Measurements from ENCODE around the gene TTLL10. TPM values are rescaled to one million over a fixed set of nuclear protein-coding genes. Genes with fewer than 3 reads are reported as not detected.

Gene TTLL10
- total RNA-seq, 1 donor from 2014 or later: not detected

GRCh38 chr1:1242461-1243265, 69.0 kb downstream of the TTLL10 start:
- Histone ChIP-seq H3K4me3 (no peak overlapping the region), H3K9me3 (no peaks in the 10 kb centered on the region), H3K4me1 (peaks cover 30% of the 10 kb centered on the region), H3K36me3 (no peaks in the 10 kb centered on the region), H3K27me3 (peaks cover 7% of the 10 kb centered on the region), H3K27ac (no peak overlapping the region)
- TF ChIP-seq CTCF (IDR thresholded peaks at IDR 0.05) (no peak), POLR2A (IDR thresholded peaks at IDR 0.05) (no peak), POLR2AphosphoS5 (IDR thresholded peaks at IDR 0.05; ENCODE audit: insufficient read depth in 1 of 2, low read depth in 1 of 2) (no peak)
- no peak for DNase-seq (ENCODE audit: extremely low spot score in 2 of 2)
- intact Hi-C loops (cut with DNase I): no loop called here

- TF ChIP-seq CTCF (IDR thresholded peaks at IDR 0.05) (no peak), POLR2AphosphoS5 (IDR thresholded peaks at IDR 0.05; ENCODE audit: insufficient read depth in 1 of 2, low read depth in 1 of 2) (no peak), POLR2A (IDR thresholded peaks at IDR 0.05) (no peak)
- Histone ChIP-seq H3K9me3 (no peaks in the 10 kb centered on the region), H3K27ac (no peak overlapping the region), H3K4me3 (no peak overlapping the region), H3K36me3 (no peaks in the 10 kb centered on the region), H3K4me1 (peaks cover 24% of the 10 kb centered on the region), H3K27me3 (peaks cover 4% of the 10 kb centered on the region)
- intact Hi-C loops (cut with DNase I): no loop called here
- DNase-seq (ENCODE audit: extremely low spot score in 2 of 2): no peak
These were observed 69.6 kb downstream of the TTLL10 start for GRCh38 chr1:1243266-1243660.

- no peaks in the 10 kb centered on the region for H3K9me3 ChIP-seq
- no peak for TF ChIP-seq POLR2A (IDR thresholded peaks at IDR 0.05)
- TF ChIP-seq CTCF (IDR thresholded peaks at IDR 0.05): no peak
- no peak for TF ChIP-seq POLR2AphosphoS5 (IDR thresholded peaks at IDR 0.05; ENCODE audit: insufficient read depth in 1 of 2, low read depth in 1 of 2)
- intact Hi-C loops (cut with DNase I): no loop called here
- H3K27ac ChIP-seq: no peak overlapping the region
- H3K36me3 ChIP-seq: no peaks in the 10 kb centered on the region
- DNase-seq (ENCODE audit: extremely low spot score in 2 of 2): no peak
- H3K4me3 ChIP-seq: no peak overlapping the region
- peaks cover 4% of the 10 kb centered on the region for H3K27me3 ChIP-seq
- peaks cover 20% of the 10 kb centered on the region for H3K4me1 ChIP-seq
These were observed 70.1 kb downstream of the TTLL10 start for GRCh38 chr1:1243807-1244191.

GRCh38 chr1:1244192-1244811, 70.6 kb downstream of the TTLL10 start:
- intact Hi-C loops (cut with DNase I): no loop called here
- peaks cover 16% of the 10 kb centered on the region for H3K4me1 ChIP-seq
- no peak overlapping the region for H3K27ac ChIP-seq
- peaks cover 2% of the 10 kb centered on the region for H3K27me3 ChIP-seq
- no peak for DNase-seq (ENCODE audit: extremely low spot score in 2 of 2)
- no peaks in the 10 kb centered on the region for H3K36me3 ChIP-seq
- TF ChIP-seq POLR2A (IDR thresholded peaks at IDR 0.05) (no peak), CTCF (IDR thresholded peaks at IDR 0.05) (no peak), POLR2AphosphoS5 (IDR thresholded peaks at IDR 0.05; ENCODE audit: insufficient read depth in 1 of 2, low read depth in 1 of 2) (no peak)
- no peaks in the 10 kb centered on the region for H3K9me3 ChIP-seq
- no peak overlapping the region for H3K4me3 ChIP-seq

All from vagina (tissue), 2 donors.